Osteoblast (primary cell): Measurements from ENCODE around the gene FHIT. TPM values are rescaled to one million over a fixed set of nuclear protein-coding genes. Genes with fewer than 3 reads are reported as not detected.
"Not testable (repeated sequence)": the region's sequence is repeated elsewhere in the genome, so short reads cannot be mapped to it uniquely, and the experiment has no call there.

Source experiments
- DNase-seq: peaks from one replicate; pipeline ENCODE4 v3.0.0; 2011; ENCODE audit warnings: low spot score, mixed read lengths; ENCODE audit not compliant: insufficient read length; ENCODE audit errors: missing footprints
- H2AFZ ChIP-seq: 2 replicates; pipeline ENCODE4 v1.6.0; 2011; ENCODE audit warnings: mild to moderate bottlenecking, low read length
- H3K27ac ChIP-seq: 2 replicates; pipeline ENCODE4 v1.5.1; 2011; ENCODE audit warnings: mild to moderate bottlenecking, low read depth, low read length, moderate library complexity
- H3K27me3 ChIP-seq: 2 replicates; pipeline ENCODE4 v1.6.0; 2012; ENCODE audit warnings: mild to moderate bottlenecking, control low read depth, inconsistent platforms, low read length, moderate library complexity; ENCODE audit not compliant: insufficient read depth
- H3K36me3 ChIP-seq: 2 replicates; pipeline ENCODE4 v1.5.1; 2011; ENCODE audit warnings: mild to moderate bottlenecking, low read length, control low read depth, moderate library complexity; ENCODE audit not compliant: insufficient read depth
- H3K4me1 ChIP-seq: 2 replicates; pipeline ENCODE4 v1.5.1; 2011; ENCODE audit warnings: mild to moderate bottlenecking, low read length, control low read depth, moderate library complexity; ENCODE audit not compliant: insufficient read depth
- H3K4me2 ChIP-seq: 2 replicates; pipeline ENCODE4 v1.6.0; 2011; ENCODE audit warnings: mild to moderate bottlenecking, low read length; ENCODE audit not compliant: insufficient read depth
- H3K4me3 ChIP-seq: fragments of 200-600 bp; sonication (generic); 3 replicates; pipeline ENCODE4 v1.5.1; 2012; ENCODE audit warnings: mild to moderate bottlenecking, low read length, inconsistent platforms; ENCODE audit not compliant: insufficient read depth
- H3K79me2 ChIP-seq: 2 replicates; pipeline ENCODE4 v1.6.0; 2012; ENCODE audit warnings: mild to moderate bottlenecking, low read length, control low read depth, inconsistent platforms; ENCODE audit not compliant: insufficient read depth
- H3K9me3 ChIP-seq: 2 replicates; pipeline ENCODE4 v1.5.1; 2011; ENCODE audit warnings: low read depth, low read length, control low read depth
- H4K20me1 ChIP-seq: 2 replicates; pipeline ENCODE4 v1.6.0; 2012; ENCODE audit warnings: mild to moderate bottlenecking, low read length, control low read depth; ENCODE audit not compliant: insufficient read depth
- CTCF ChIP-seq: IDR thresholded peaks from 2 replicates; pipeline ENCODE4 v1.5.1; 2011; ENCODE audit warnings: mild to moderate bottlenecking, low read depth, low read length, moderate library complexity; ENCODE audit errors: extremely low read depth
- total RNA-seq: library from RNA; depleted of rRNA; stranded (reverse); fragments of >200 nt; gene quantifications from 2 replicates; pipeline ENCODE4 v1.2.3, GENCODE V29; 2012

Gene FHIT
- total RNA-seq, 1 donor, result 3.3 TPM

GRCh38 chr3:59809016-59809415 lies 1442.2 kb downstream of the FHIT start:
- H2AFZ ChIP-seq, result peak overlapping the region; percentile 55
- H3K27ac ChIP-seq, result peak overlapping the region; percentile 43

GRCh38 chr3:59808446-59808845 lies 1442.8 kb downstream of the FHIT start:
- Histone ChIP-seq H3K27me3 (no peaks in the 10 kb centered on the region), H2AFZ (peak overlapping the region; percentile 55), H4K20me1 (no peaks in the 10 kb centered on the region), H3K4me3 (no peak overlapping the region), H3K9me3 (no peaks in the 10 kb centered on the region), H3K4me2 (no peak overlapping the region), H3K4me1 (peaks cover 13% of the 10 kb centered on the region), H3K79me2 (no peaks in the 10 kb centered on the region), H3K36me3 (no peaks in the 10 kb centered on the region), H3K27ac (no peak overlapping the region)
- no peak for DNase-seq
- no peak for TF ChIP-seq CTCF

More at GRCh38 chr3:59809016-59809415, 1442.2 kb downstream of the FHIT start:
- no peak overlapping the region for H3K4me2 ChIP-seq
- H3K4me3 ChIP-seq, result no peak overlapping the region
- no peaks in the 10 kb centered on the region for H3K9me3 ChIP-seq
- H4K20me1 ChIP-seq, result no peaks in the 10 kb centered on the region
- TF ChIP-seq CTCF, result no peak
- peaks cover 13% of the 10 kb centered on the region for H3K4me1 ChIP-seq
- H3K36me3 ChIP-seq, result no peaks in the 10 kb centered on the region
- H3K79me2 ChIP-seq, result no peaks in the 10 kb centered on the region
- peak; percentile 87 for DNase-seq
- no peaks in the 10 kb centered on the region for H3K27me3 ChIP-seq

- H3K36me3 ChIP-seq, result no peaks in the 10 kb centered on the region
- H3K79me2 ChIP-seq, result no peaks in the 10 kb centered on the region
These were observed 1448.0 kb downstream of the FHIT start for GRCh38 chr3:59803268-59803667.

GRCh38 chr3:59802453-59802852 lies 1448.8 kb downstream of the FHIT start:
- not testable (repeated sequence) for H4K20me1 ChIP-seq, H2AFZ ChIP-seq, H3K4me1 ChIP-seq, H3K79me2 ChIP-seq, H3K9me3 ChIP-seq, DNase-seq, H3K4me2 ChIP-seq, H3K36me3 ChIP-seq, H3K27ac ChIP-seq, H3K4me3 ChIP-seq, H3K27me3 ChIP-seq

More at GRCh38 chr3:59803268-59803667, 1448.0 kb downstream of the FHIT start:
- Histone ChIP-seq H3K4me1 (no peaks in the 10 kb centered on the region), H3K9me3 (no peaks in the 10 kb centered on the region), H4K20me1 (no peaks in the 10 kb centered on the region), H3K27ac (no peak overlapping the region), H3K4me2 (no peak overlapping the region), H3K4me3 (no peak overlapping the region), H2AFZ (no peak overlapping the region), H3K27me3 (no peaks in the 10 kb centered on the region)
- no peak for TF ChIP-seq CTCF
- no peak for DNase-seq
